Kidney (tissue), 14 donors: Measurements from ENCODE around the gene TMEM74B. TPM values are rescaled to one million over a fixed set of nuclear protein-coding genes. Genes with fewer than 3 reads are reported as not detected.
A peak's percentile ranks its signal among the peaks of the same experiment; 100 is the strongest.

ENCODE experiments used
- DNase-seq, 5 donors: peaks; one replicate each; pipeline ENCODE4 v3.0.0-alpha.2; 2013 to 2020
- FAIRE-seq: peaks from 2 replicates; lab custom pipeline; 2012; peaks lifted over from hg19 to GRCh38; lab: Jason Lieb, UNC
- H3K27ac ChIP-seq, 2 donors: one replicate each; pipeline ENCODE4 v1.7.0; 2013; ENCODE audit warnings: low read depth in 2 of 2, low read length in 2 of 2, inconsistent platforms in 1 of 2
- H3K27me3 ChIP-seq: one replicate; pipeline ENCODE4 v1.7.1; 2013; ENCODE audit warnings: low read length, inconsistent platforms; ENCODE audit not compliant: control insufficient read depth, insufficient read depth
- H3K36me3 ChIP-seq, 3 donors: one replicate each; pipeline versions ENCODE4 v1.7.0 to v1.7.1; 2013; ENCODE audit warnings: low read length in 3 of 3, control low read depth in 1 of 3, inconsistent platforms in 1 of 3; ENCODE audit not compliant: insufficient read depth in 3 of 3, control insufficient read depth in 2 of 3
- H3K4me1 ChIP-seq, 3 donors: one replicate each; pipeline versions ENCODE4 v1.7.0 to v1.7.1; 2013; ENCODE audit warnings: low read length in 3 of 3, inconsistent platforms in 1 of 3, low read depth in 1 of 3; ENCODE audit not compliant: control insufficient read depth in 2 of 3, insufficient read depth in 2 of 3
- H3K4me3 ChIP-seq, 3 donors: one replicate each; pipeline versions ENCODE4 v1.7.0 to v1.8.1; 2013; ENCODE audit warnings: low read length in 3 of 3, control low read depth in 1 of 3, inconsistent platforms in 1 of 3
- H3K9ac ChIP-seq, 3 donors: one replicate each; pipeline versions ENCODE4 v1.7.0 to v1.7.1; 2013; ENCODE audit warnings: low read length in 3 of 3, control low read depth in 1 of 3, inconsistent platforms in 1 of 3
- H3K9me3 ChIP-seq, 3 donors: one replicate each; pipeline versions ENCODE4 v1.7.0 to v1.7.1; 2013; ENCODE audit warnings: low read length in 3 of 3, control low read depth in 1 of 3, inconsistent platforms in 1 of 3; ENCODE audit not compliant: control insufficient read depth in 2 of 3, insufficient read depth in 1 of 3
- CTCF ChIP-seq: IDR thresholded peaks from 3 replicates; pipeline ENCODE4 v1.5.1; 2012; ENCODE audit warnings: mild to moderate bottlenecking, moderate library complexity, borderline replicate concordance; ENCODE audit not compliant: insufficient read depth; ENCODE audit errors: extremely low read depth
- intact Hi-C: fragments of 100-400 bp; cut with DNase I; formaldehyde crosslinking; loops from one replicate; pipeline ENCODE4 v1.11.1; 2022
- polyA plus RNA-seq: library from polyadenylated mRNA; stranded (reverse); fragments of 350-450 nt; fragmentation: Illumina TruSeq; extraction: RNeasy Lipid Tissue Mini Kit (QIAGEN cat#74804); gene quantifications from one replicate; pipeline ENCODE4 v1.2.3, GENCODE V29; 2014; ENCODE audit warnings: low read depth, low replicate concordance; ENCODE audit not compliant: insufficient read depth
- total RNA-seq: library from RNA; stranded (reverse); fragmentation: NEBNext Ultra II Directional; extraction: Animal tissue kit (Norgen Biotek cat#: 25700); gene quantifications from one replicate; pipeline ENCODE4 v1.2.1, GENCODE V29; 2021
- donor health status: control.
- donor health status: control.
- donor health status: control.
- donor health status: control.
- donor health status: control.
- donor health status: DM: yes; HTN: yes; CAD: no.
- donor health status: Normal renal cell carcinoma (clear cell type).

The TMEM74B gene
- total and polyA plus RNA-seq, 2 donors from 2014 or later: 0.54 to 1.6 TPM

- Histone ChIP-seq H3K27me3 (peaks cover 5% of the 10 kb centered on the region), H3K36me3 (no peaks in the 10 kb centered on the region), H3K4me1 (no peaks in the 10 kb centered on the region), H3K9me3 (no peaks in the 10 kb centered on the region), H3K4me3 (no peak overlapping the region), H3K9ac (no peak overlapping the region), H3K27ac (no peak overlapping the region)
- DNase-seq: peak in 4 of 5 donors; percentile 44 to 70 (median 60)
- no peak for FAIRE-seq
- TF ChIP-seq CTCF: peak; percentile 41
- intact Hi-C loops: no loop called here
Measured at GRCh38 chr20:1185790-1186334, 1.1 kb upstream of the TMEM74B start.

- DNase-seq (peak in 2 of 5 donors; percentile 14 to 27), FAIRE-seq (no peak)
- peak overlapping the region in 1 of 3 donors; percentile 25 for H3K4me3 ChIP-seq
- H3K27me3 ChIP-seq: peaks cover 5% of the 10 kb centered on the region
- intact Hi-C loops: no loop called here
- H3K4me1 ChIP-seq: no peaks in the 10 kb centered on the region
- no peak overlapping the region for H3K9ac ChIP-seq
- no peak for TF ChIP-seq CTCF
- no peaks in the 10 kb centered on the region for H3K9me3 ChIP-seq
- no peaks in the 10 kb centered on the region for H3K36me3 ChIP-seq
- no peak overlapping the region for H3K27ac ChIP-seq
Measured at GRCh38 chr20:1185316-1185741, 548 bp upstream of the TMEM74B start.

GRCh38 chr20:1184260-1184637 is 532 bp downstream of the TMEM74B start:
- Histone ChIP-seq H3K9ac (no peak overlapping the region), H3K9me3 (no peaks in the 10 kb centered on the region), H3K4me1 (no peaks in the 10 kb centered on the region), H3K27ac (no peak overlapping the region), H3K4me3 (peak overlapping the region in 1 of 3 donors; percentile 25), H3K36me3 (no peaks in the 10 kb centered on the region), H3K27me3 (peaks cover 5% of the 10 kb centered on the region)
- TF ChIP-seq CTCF: no peak
- intact Hi-C loops: no loop called here
- DNase-seq (no peak), FAIRE-seq (no peak)

GRCh38 chr20:1183153-1183552 is 1.6 kb downstream of the TMEM74B start:
- Histone ChIP-seq H3K36me3 (no peaks in the 10 kb centered on the region), H3K9me3 (no peaks in the 10 kb centered on the region), H3K27ac (no peak overlapping the region), H3K4me3 (no peak overlapping the region), H3K9ac (no peak overlapping the region), H3K4me1 (no peaks in the 10 kb centered on the region), H3K27me3 (peaks cover 2% of the 10 kb centered on the region)
- no peak for TF ChIP-seq CTCF
- intact Hi-C loops: no loop called here
- FAIRE-seq (no peak), DNase-seq (no peak)
